RPMI7951 (cell line): ENCODE results near the gene ARHGAP6. TPM values are rescaled to one million over a fixed set of nuclear protein-coding genes. Genes with fewer than 3 reads are reported as not detected.

Source experiments
- DNase-seq: peaks from one replicate; pipeline ENCODE4 v3.0.0-alpha.2; 2012; ENCODE audit warnings: low read depth
- total RNA-seq: library from RNA; depleted of rRNA; stranded (reverse); fragments of >200 nt; shearing (Covaris generic); gene quantifications from 2 replicates; pipeline ENCODE4 v1.2.3, GENCODE V29; 2014

ARHGAP6 gene
- total RNA-seq, 1 experiment from 2014 or later, result not detected

- DNase-seq, result no peak
These were observed 200.8 kb downstream of the ARHGAP6 start for GRCh38 chrX:11464836-11465463.

DNA sequence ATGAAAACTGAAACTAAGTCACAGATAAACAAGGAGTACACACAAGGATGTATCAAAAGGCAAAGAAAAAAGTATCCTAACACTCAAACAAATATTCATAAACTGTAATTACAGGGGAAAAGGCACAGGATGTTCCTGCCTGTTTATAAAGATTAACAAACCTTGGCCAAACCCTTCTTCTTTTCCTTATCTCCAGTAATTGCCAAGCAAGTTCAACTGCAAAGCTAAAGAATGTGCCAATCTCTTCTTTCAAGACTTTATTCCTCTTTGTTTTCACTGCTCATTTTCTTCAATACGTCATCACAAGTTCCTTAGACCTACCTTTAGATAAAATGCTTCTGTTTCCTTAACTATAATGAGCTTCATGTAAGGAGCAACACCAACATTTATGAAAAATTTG lies 201.3 kb downstream of the ARHGAP6 start:
- no peak for DNase-seq

GRCh38 chrX:11462648-11463047 lies 203.1 kb downstream of the ARHGAP6 start:
- no peak for DNase-seq

DNA sequence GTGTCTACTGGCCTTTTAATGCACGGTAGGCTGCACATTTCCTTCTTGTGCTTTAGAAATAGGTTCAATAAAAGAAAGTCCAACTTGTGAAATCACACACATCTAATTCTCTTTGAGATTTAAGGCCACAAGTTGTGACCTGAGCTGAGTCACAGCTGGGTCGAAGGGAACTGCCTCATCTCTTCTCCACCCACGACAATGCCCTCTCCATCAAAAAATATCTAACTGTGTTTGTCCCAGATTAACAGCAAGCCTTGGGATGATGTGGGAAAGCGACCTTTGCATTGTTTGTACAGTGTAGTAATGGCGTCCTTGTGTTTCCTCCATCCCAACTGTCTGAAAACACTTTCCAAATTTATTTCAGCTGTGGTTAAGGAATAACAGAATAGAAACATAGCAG lies 203.6 kb downstream of the ARHGAP6 start:
- no peak for DNase-seq

GRCh38 chrX:11461201-11462001 lies 204.3 kb downstream of the ARHGAP6 start:
- no peak for DNase-seq

- DNase-seq, result no peak
These were observed 205.4 kb downstream of the ARHGAP6 start for GRCh38 chrX:11460347-11460746.

DNA sequence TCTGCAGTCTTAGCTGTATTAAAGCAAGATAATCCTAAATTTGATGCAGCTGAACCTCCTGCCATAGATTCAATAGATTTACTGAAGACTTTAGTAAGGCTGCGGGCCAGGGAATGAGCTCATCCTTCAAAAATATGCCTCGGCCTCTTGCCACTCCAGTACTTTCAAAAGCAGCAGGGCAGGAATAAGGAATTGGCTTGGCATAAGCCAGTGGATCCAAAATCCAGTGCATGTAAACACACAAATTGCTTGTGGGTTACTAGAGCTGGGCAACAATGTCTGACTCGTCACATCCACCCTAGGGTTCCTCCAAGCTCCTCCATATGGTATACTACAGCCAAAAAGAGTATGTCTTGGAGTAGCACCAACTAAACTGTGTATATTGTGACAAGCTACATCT lies 207.6 kb downstream of the ARHGAP6 start:
- no peak for DNase-seq

GRCh38 chrX:11451151-11451550 lies 214.6 kb downstream of the ARHGAP6 start:
- DNase-seq, result no peak

DNA sequence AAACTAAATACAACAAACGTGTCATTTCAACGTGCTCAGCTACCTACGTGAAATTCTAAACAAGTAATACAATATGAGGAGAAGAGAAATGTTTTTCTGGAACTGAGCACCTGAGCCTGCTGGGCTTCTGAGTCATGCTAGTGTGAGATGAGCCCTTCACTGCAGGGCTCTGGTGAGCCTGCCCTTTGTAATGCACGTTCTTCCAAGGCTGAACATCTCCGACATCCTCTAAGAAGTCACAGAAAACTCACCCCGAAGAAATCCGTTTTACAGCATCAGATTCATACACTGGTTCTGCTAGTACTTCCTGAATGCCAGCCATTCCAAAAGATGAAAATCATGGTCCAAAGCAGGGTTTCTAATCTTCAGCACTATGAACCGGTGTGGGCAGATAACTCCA lies 215.4 kb downstream of the ARHGAP6 start:
- DNase-seq, result no peak

DNA sequence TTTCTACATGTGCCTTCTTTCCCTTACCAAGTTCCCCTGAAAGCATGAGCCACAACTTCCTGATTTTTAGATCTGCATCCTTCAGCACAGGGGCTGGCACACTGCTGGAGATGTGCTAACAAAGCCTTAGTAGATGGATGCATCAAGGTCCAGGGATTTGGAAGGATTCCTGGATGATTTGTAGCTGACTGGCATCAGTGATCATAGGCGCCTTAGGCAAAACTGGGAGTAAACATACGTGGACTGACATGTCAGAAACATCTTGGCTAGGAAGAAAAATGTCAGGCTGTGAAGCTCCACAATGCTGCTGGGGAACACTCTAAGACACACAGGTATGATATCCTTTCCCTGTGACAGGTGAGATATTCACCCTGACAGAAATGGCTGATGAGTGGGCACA lies 216.1 kb downstream of the ARHGAP6 start:
- no peak for DNase-seq

- DNase-seq, result no peak
These were observed 218.3 kb downstream of the ARHGAP6 start for GRCh38 chrX:11447418-11447817.

GRCh38 chrX:11446949-11447348 lies 218.8 kb downstream of the ARHGAP6 start:
- DNase-seq, result no peak

GRCh38 chrX:11446336-11446735 lies 219.4 kb downstream of the ARHGAP6 start:
- no peak for DNase-seq

DNA sequence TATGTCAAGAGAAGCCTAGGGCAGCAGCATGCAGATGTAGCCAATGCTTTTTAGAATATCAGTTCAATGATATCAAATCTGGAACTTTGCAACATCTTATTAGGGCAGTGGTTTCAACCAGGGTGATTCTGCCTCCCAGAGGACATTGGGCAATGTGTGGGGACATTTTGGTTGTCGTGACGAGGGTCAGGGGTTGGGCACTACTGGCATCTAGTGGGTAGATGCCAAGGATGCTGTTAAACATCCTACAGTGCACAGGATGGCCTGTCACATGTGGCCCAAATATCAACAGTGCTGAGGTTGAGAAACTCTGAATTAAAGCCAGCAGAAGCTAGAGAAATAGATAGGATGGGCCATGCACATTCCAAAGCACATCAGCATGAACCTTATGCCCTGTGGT lies 220.2 kb downstream of the ARHGAP6 start:
- no peak for DNase-seq

GRCh38 chrX:11444052-11444451 lies 221.7 kb downstream of the ARHGAP6 start:
- no peak for DNase-seq

- DNase-seq, result no peak
These were observed 225.9 kb downstream of the ARHGAP6 start for GRCh38 chrX:11439846-11440245.

GRCh38 chrX:11438767-11439166 lies 227.0 kb downstream of the ARHGAP6 start:
- no peak for DNase-seq

DNA sequence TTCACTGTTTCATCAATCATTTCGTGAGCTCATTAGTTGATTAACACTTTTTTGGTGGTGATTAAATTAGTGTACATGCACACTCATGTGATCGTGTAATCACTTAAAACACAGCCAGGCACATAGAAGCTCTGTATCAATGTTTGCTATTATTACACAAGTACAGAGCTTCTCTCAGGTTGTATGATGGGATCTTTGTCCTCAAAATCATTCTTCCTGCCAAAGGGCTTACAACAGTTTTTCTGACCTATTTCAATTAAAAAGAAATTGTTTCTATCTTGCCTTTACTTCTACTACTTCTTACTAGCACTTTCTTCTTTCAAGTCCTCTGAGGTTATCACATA lies 227.4 kb downstream of the ARHGAP6 start:
- DNase-seq, result no peak

GRCh38 chrX:11437642-11438379 lies 227.9 kb downstream of the ARHGAP6 start:
- DNase-seq, result peak; percentile 24

DNA sequence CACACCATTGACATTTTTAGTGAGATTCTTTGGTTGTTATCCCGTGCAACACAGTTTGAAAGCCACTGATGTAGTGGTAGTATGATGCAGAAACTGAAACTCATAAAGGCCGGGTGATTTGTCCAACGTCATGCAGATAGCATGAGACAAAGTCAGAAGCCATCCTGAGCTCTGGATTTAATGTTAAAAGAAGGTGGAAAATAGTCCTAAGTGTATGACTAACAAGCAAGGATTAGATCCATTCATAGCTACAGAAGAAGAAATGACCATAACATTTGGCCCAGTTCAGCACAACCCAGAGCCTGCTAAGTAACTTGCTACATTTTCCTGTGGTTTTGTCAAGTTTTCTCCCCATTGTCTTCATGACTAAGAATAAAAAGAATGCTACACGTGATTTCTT lies 230.2 kb downstream of the ARHGAP6 start:
- no peak for DNase-seq

- DNase-seq, result no peak
These were observed 231.1 kb downstream of the ARHGAP6 start for GRCh38 chrX:11434607-11435006.

DNA sequence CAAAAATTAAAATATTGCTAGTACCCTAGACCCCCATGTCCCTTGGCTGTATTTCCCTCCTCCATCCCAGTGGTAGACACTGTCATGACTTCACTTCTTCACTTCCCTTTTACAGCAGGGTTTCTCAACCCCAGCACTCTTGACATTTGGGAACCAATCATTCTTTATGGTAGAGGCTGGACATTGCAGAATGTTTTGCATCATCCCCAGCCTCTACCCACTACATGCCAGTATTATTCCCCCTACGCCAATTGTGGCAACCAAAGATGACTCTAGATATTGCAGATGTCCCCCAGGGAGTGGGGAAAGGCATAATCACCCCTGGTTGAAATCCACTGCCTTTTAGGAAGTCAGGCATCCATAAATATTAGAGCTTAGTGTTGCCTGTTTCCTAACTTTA lies 233.9 kb downstream of the ARHGAP6 start:
- no peak for DNase-seq

- no peak for DNase-seq
These were observed 235.4 kb downstream of the ARHGAP6 start for GRCh38 chrX:11430271-11430670.
